Chondrocyte (in vitro differentiated cells): ENCODE data around the gene ITGA4. TPM values are rescaled to one million over a fixed set of nuclear protein-coding genes. Genes with fewer than 3 reads are reported as not detected.
A peak's percentile ranks its signal among the peaks of the same experiment; 100 is the strongest.

Source experiments
- DNase-seq: peaks from one replicate; pipeline ENCODE4 v3.0.0; 2021; ENCODE audit warnings: mixed read lengths, low spot score
- H3K27ac Mint-ChIP-seq: one replicate; pipeline ENCODE4 v1.8.0; 2021; ENCODE audit warnings: mild to moderate bottlenecking, moderate library complexity, mixed read lengths; ENCODE audit not compliant: unreplicated experiment
- H3K27me3 Mint-ChIP-seq: 2 replicates; pipeline ENCODE4 v1.8.0; 2021; ENCODE audit warnings: low read depth, mixed read lengths
- H3K36me3 Mint-ChIP-seq: 2 replicates; pipeline ENCODE4 v1.8.0; 2021; ENCODE audit warnings: low read depth, mixed read lengths
- H3K4me1 Mint-ChIP-seq: 2 replicates; pipeline ENCODE4 v1.8.0; 2021; ENCODE audit warnings: low read depth, mild to moderate bottlenecking, mixed read lengths
- H3K4me3 Mint-ChIP-seq: one replicate; pipeline ENCODE4 v1.8.0; 2021; ENCODE audit warnings: mild to moderate bottlenecking, moderate library complexity, mixed read lengths; ENCODE audit not compliant: unreplicated experiment
- H3K9me3 Mint-ChIP-seq: 2 replicates; pipeline ENCODE4 v1.8.0; 2021; ENCODE audit warnings: low read depth, mixed read lengths
- CTCF ChIP-seq: fragments of 200-600 bp; sonication (generic); IDR thresholded peaks from 2 replicates; pipeline ENCODE4 v1.5.0; 2021; ENCODE audit warnings: antibody characterized with exemption, mild to moderate bottlenecking, moderate library complexity
- total RNA-seq: library from RNA; stranded (reverse); gene quantifications from 3 replicates; pipeline ENCODE4 v1.2.1, GENCODE V29; 2021

The ITGA4 gene
- total RNA-seq, 1 donor from 2014 or later: 23.0 TPM

- peaks cover 23% of the 10 kb centered on the region for H3K4me1 Mint-ChIP-seq
- H3K36me3 Mint-ChIP-seq: no peaks in the 10 kb centered on the region
- DNase-seq: no peak
- H3K27ac Mint-ChIP-seq: no peak overlapping the region
- H3K4me3 Mint-ChIP-seq: no peak overlapping the region
- no peaks in the 10 kb centered on the region for H3K27me3 Mint-ChIP-seq
- no peak for TF ChIP-seq CTCF
- no peaks in the 10 kb centered on the region for H3K9me3 Mint-ChIP-seq
Measured at GRCh38 chr2:181463588-181463987, 6.4 kb downstream of the ITGA4 start.

- DNase-seq: no peak
- Mint-ChIP-seq H3K27me3 (no peaks in the 10 kb centered on the region), H3K9me3 (no peaks in the 10 kb centered on the region), H3K4me1 (peaks cover 10% of the 10 kb centered on the region), H3K27ac (no peak overlapping the region), H3K36me3 (no peaks in the 10 kb centered on the region), H3K4me3 (no peak overlapping the region)
- no peak for TF ChIP-seq CTCF
Measured at GRCh38 chr2:181464966-181465365, 7.8 kb downstream of the ITGA4 start.

GRCh38 chr2:181465676-181466375 is 8.6 kb downstream of the ITGA4 start:
- Mint-ChIP-seq H3K27ac (no peak overlapping the region), H3K9me3 (no peaks in the 10 kb centered on the region), H3K4me3 (no peak overlapping the region), H3K4me1 (peaks cover 8% of the 10 kb centered on the region), H3K27me3 (no peaks in the 10 kb centered on the region), H3K36me3 (no peaks in the 10 kb centered on the region)
- TF ChIP-seq CTCF: no peak
- DNase-seq: no peak

GRCh38 chr2:181466661-181467576 is 9.7 kb downstream of the ITGA4 start:
- Mint-ChIP-seq H3K4me3 (no peak overlapping the region), H3K4me1 (peaks cover 8% of the 10 kb centered on the region), H3K36me3 (no peaks in the 10 kb centered on the region), H3K27ac (no peak overlapping the region), H3K27me3 (no peaks in the 10 kb centered on the region), H3K9me3 (no peaks in the 10 kb centered on the region)
- no peak for DNase-seq
- peak; percentile 94 for TF ChIP-seq CTCF

GRCh38 chr2:181467966-181468707 is 11.0 kb downstream of the ITGA4 start:
- H3K9me3 Mint-ChIP-seq: no peaks in the 10 kb centered on the region
- no peaks in the 10 kb centered on the region for H3K27me3 Mint-ChIP-seq
- H3K27ac Mint-ChIP-seq: no peak overlapping the region
- H3K4me1 Mint-ChIP-seq: peaks cover 8% of the 10 kb centered on the region
- DNase-seq: no peak
- no peak overlapping the region for H3K4me3 Mint-ChIP-seq
- no peaks in the 10 kb centered on the region for H3K36me3 Mint-ChIP-seq
- TF ChIP-seq CTCF: no peak
